CD14-positive monocyte (primary cell): ENCODE results near the gene FGFR2. TPM values are rescaled to one million over a fixed set of nuclear protein-coding genes. Genes with fewer than 3 reads are reported as not detected.

ENCODE experiments used
- DNase-seq, 3 donors: peaks; one replicate each; pipeline ENCODE4 v3.0.0-alpha.2; 2011 to 2022
- H2AFZ ChIP-seq: 2 replicates; pipeline ENCODE4 v1.6.0; 2012; ENCODE audit warnings: mild to moderate bottlenecking, low read depth, low read length, inconsistent platforms; ENCODE audit not compliant: insufficient read depth, poor library complexity, severe bottlenecking
- H3K27ac ChIP-seq, 2 donors: 1 replicate in 1 of 2; 2 replicates in 1 of 2; pipeline ENCODE4 v1.5.1; 2012 to 2013; ENCODE audit warnings: low read length in 2 of 2, control low read depth in 1 of 2, inconsistent platforms in 1 of 2, low read depth in 1 of 2, mild to moderate bottlenecking in 1 of 2
- H3K27me3 ChIP-seq, 2 donors: one replicate each; pipeline versions ENCODE4 v1.6.0 to v1.6.1; 2011 to 2013; ENCODE audit warnings: low read length in 2 of 2; ENCODE audit not compliant: control insufficient read depth in 2 of 2, insufficient read depth in 2 of 2
- H3K36me3 ChIP-seq, 2 donors: replicated peaks in 1 of 2; 1 replicate in 1 of 2; 2 replicates in 1 of 2; pipeline versions ENCODE4 v1.5.1 to v1.6.1; 2012 to 2013; ENCODE audit warnings: low read length in 2 of 2, control low read depth in 1 of 2, inconsistent platforms in 1 of 2, mild to moderate bottlenecking in 1 of 2; ENCODE audit not compliant: insufficient read depth in 2 of 2, control insufficient read depth in 1 of 2
- H3K4me1 ChIP-seq, 2 donors: 1 replicate in 1 of 2; 2 replicates in 1 of 2; pipeline versions ENCODE4 v1.5.1 to v1.6.1; 2012 to 2013; ENCODE audit warnings: low read length in 2 of 2, control low read depth in 1 of 2, inconsistent platforms in 1 of 2, mild to moderate bottlenecking in 1 of 2, moderate library complexity in 1 of 2; ENCODE audit not compliant: insufficient read depth in 2 of 2, control insufficient read depth in 1 of 2
- H3K4me2 ChIP-seq: replicated peaks from 2 replicates; pipeline ENCODE3; 2012; ENCODE audit warnings: low read length, moderate library complexity, mild to moderate bottlenecking; ENCODE audit not compliant: poor library complexity, severe bottlenecking; ENCODE audit errors: extremely low read depth
- H3K4me3 ChIP-seq, 3 experiments: fragments of 200-600 bp in 1 of 3; sonication (generic) in 1 of 3; replicated peaks in 1 of 3; 1 replicate in 2 of 3; 2 replicates in 1 of 3; pipeline ENCODE4 v1.5.1; 2011 to 2013; ENCODE audit warnings: low read length in 3 of 3, mild to moderate bottlenecking in 3 of 3, control low read depth in 2 of 3, low read depth in 2 of 3, inconsistent platforms in 1 of 3, moderate library complexity in 1 of 3
- H3K79me2 ChIP-seq: 2 replicates; pipeline ENCODE4 v1.6.0; 2012; ENCODE audit warnings: mild to moderate bottlenecking, control low read depth, inconsistent platforms, low read length, moderate library complexity; ENCODE audit not compliant: insufficient read depth
- H3K9ac ChIP-seq: 2 replicates; pipeline ENCODE4 v1.6.0; 2017; ENCODE audit warnings: low read length, mild to moderate bottlenecking; ENCODE audit not compliant: insufficient read depth, poor library complexity, severe bottlenecking
- H3K9me3 ChIP-seq, 2 donors: replicated peaks in 1 of 2; 1 replicate in 1 of 2; 2 replicates in 1 of 2; pipeline versions ENCODE4 v1.5.1 to v1.6.1; 2012 to 2013; ENCODE audit warnings: low read length in 2 of 2, control low read depth in 1 of 2; ENCODE audit not compliant: control insufficient read depth in 1 of 2, insufficient read depth in 1 of 2
- H4K20me1 ChIP-seq: 2 replicates; pipeline ENCODE4 v1.6.0; 2012; ENCODE audit warnings: mild to moderate bottlenecking, low read length, control low read depth, moderate library complexity; ENCODE audit not compliant: insufficient read depth
- H3K27ac Mint-ChIP-seq, 7 donors: one replicate each; pipeline ENCODE4 v1.8.0; 2020; ENCODE audit warnings: mild to moderate bottlenecking in 7 of 7, mixed read lengths in 7 of 7, moderate library complexity in 6 of 7, inconsistent platforms in 2 of 7
- H3K27me3 Mint-ChIP-seq, 3 donors: one replicate each; pipeline ENCODE4 v1.8.0; 2021 to 2022; ENCODE audit warnings: low read depth in 3 of 3, mild to moderate bottlenecking in 3 of 3, mixed read lengths in 3 of 3, moderate library complexity in 3 of 3, inconsistent platforms in 1 of 3
- H3K36me3 Mint-ChIP-seq, 2 donors: one replicate each; pipeline ENCODE4 v1.8.0; 2020; ENCODE audit warnings: mixed read lengths in 2 of 2, inconsistent platforms in 1 of 2, mild to moderate bottlenecking in 1 of 2
- H3K4me1 Mint-ChIP-seq: one replicate; pipeline ENCODE4 v1.8.0; 2020; ENCODE audit warnings: mild to moderate bottlenecking, mixed read lengths
- H3K4me3 Mint-ChIP-seq, 2 donors: one replicate each; pipeline ENCODE4 v1.8.0; 2020; ENCODE audit warnings: mild to moderate bottlenecking in 2 of 2, mixed read lengths in 2 of 2, moderate library complexity in 1 of 2
- H3K9me3 Mint-ChIP-seq, 7 donors: one replicate each; pipeline ENCODE4 v1.8.0; 2020 to 2022; ENCODE audit warnings: mixed read lengths in 7 of 7, mild to moderate bottlenecking in 6 of 7, moderate library complexity in 6 of 7, inconsistent platforms in 2 of 7
- WGBS: methylation state at CpG from one replicate; pipeline ENCODE4 v1.1.5; 2013; ENCODE audit warnings: missing lambda C conversion rate; ENCODE audit not compliant: insufficient coverage; 5-methylcytosine and 5-hydroxymethylcytosine counted together
- intact Hi-C, 2 donors: fragments of 100-400 bp; cut with micrococcal nuclease; formaldehyde crosslinking; loops; one replicate each; pipeline versions ENCODE4 v1.15.0 to v1.15.1; 2023
- polyA plus RNA-seq, 3 donors: library from polyadenylated mRNA; depleted of rRNA in 1 of 3; unstranded in 2 of 3; stranded (reverse) in 1 of 3; fragments of 300-500 nt in 2 of 3; fragments of >200 nt in 1 of 3; fragmentation: Illumina TruSeq in 2 of 3; gene quantifications; 1 replicate in 2 of 3; 2 replicates in 1 of 3; pipeline ENCODE4 v1.2.3, GENCODE V29; 2012 to 2021
- TF ChIP-seq, protein P1 (sequence below): fragments of 200-600 bp; IDR thresholded peaks from one replicate; pipeline ENCODE4 v1.8.0; 2022; ENCODE audit warnings: antibody characterized with exemption, mild to moderate bottlenecking

Gene FGFR2
- polyA plus RNA-seq, 3 donors, result not detected

DNA sequence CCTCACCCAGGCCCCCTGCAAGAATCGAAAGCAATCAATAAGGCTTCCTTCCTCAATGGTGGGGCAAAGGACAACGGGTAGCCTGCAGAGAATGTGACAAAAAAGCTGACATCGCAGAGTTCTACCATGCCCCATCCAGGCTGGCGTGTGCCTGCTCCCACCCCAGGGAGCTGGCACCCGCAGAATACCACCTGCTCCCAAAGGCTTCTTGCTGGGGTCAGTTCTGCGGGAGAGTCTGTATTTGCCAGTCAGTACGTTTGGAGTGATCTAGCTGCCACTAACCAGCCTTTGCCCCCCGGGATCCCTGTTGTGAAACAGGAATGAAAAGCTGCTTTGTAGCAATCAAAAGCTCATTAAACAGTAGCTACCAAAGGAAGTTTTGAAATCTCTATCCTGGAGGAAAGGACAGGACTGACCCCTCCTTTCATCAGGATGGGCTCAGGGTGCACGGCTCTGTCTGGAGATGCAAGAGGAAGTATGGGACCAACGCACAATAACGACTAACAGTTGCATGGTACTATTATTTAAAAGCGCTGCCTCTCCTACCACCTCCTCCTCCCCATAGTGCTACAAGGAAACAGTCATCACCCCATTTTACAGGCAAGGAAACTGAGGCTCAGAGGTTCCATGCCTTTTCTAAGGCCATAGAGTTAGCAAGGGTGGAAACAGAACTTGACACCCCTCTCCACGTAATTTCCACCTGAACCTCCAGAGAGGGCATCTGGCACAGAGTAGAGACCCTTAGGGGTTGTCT is 67.0 kb downstream of the FGFR2 start:
- DNase-seq, result no peak
- Histone ChIP-seq H3K36me3 (no peaks in the 10 kb centered on the region), H3K27ac (no peak overlapping the region), H3K27me3 (no peaks in the 10 kb centered on the region), H3K4me3 (no peak overlapping the region), H4K20me1 (no peaks in the 10 kb centered on the region), H2AFZ (no peak overlapping the region), H3K4me1 (peaks cover 0 to 4% of the 10 kb centered on the region in 2 donors), H3K79me2 (no peaks in the 10 kb centered on the region), H3K9me3 (no peaks in the 10 kb centered on the region), H3K4me2 (no peak overlapping the region), H3K9ac (no peak overlapping the region)
- H3K4me3 Mint-ChIP-seq, result no peak overlapping the region
- TF ChIP-seq, protein P1, sequence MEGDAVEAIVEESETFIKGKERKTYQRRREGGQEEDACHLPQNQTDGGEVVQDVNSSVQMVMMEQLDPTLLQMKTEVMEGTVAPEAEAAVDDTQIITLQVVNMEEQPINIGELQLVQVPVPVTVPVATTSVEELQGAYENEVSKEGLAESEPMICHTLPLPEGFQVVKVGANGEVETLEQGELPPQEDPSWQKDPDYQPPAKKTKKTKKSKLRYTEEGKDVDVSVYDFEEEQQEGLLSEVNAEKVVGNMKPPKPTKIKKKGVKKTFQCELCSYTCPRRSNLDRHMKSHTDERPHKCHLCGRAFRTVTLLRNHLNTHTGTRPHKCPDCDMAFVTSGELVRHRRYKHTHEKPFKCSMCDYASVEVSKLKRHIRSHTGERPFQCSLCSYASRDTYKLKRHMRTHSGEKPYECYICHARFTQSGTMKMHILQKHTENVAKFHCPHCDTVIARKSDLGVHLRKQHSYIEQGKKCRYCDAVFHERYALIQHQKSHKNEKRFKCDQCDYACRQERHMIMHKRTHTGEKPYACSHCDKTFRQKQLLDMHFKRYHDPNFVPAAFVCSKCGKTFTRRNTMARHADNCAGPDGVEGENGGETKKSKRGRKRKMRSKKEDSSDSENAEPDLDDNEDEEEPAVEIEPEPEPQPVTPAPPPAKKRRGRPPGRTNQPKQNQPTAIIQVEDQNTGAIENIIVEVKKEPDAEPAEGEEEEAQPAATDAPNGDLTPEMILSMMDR, result no peak
- H3K27ac Mint-ChIP-seq, result peak overlapping the region in 2 of 7 donors; percentile 23 to 41
- peaks cover 0 to 2% (median 0%) of the 10 kb centered on the region in 3 donors for H3K27me3 Mint-ChIP-seq
- WGBS, result 57% methylated on average over 11 of the region's 13 CpGs
- intact Hi-C loops, result no loop called here
- H3K4me1 Mint-ChIP-seq, result peaks cover 6% of the 10 kb centered on the region
- H3K36me3 Mint-ChIP-seq, result no peaks in the 10 kb centered on the region
- H3K9me3 Mint-ChIP-seq, result peaks cover 0 to 6% (median 1%) of the 10 kb centered on the region in 7 donors

DNA sequence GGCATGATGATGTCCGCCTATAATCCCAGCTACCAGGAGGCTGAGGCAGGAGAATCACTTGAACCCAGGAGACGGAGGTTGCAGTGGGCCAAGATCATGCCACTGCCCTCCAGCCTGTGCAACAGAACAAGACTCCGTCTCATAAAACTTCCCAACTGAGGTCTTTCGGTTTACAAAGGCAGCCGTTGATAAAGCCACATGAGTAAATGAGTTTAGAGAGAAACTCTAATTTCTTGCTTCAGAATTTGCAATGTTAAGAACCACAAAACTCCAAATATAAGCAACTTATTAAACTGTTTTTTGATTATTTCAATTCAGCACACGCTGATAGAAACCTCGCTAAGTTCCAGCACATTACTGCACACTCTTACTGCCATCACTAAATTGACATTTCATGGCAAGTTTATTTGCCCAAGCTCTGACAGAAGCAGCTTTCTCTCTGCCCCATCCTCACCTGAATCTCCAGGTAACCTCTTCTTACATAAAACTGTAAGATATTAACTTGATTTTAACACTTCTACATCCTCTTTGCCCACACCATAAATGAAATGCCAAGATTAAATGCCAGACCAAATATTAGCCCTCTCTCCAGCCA is 67.7 kb downstream of the FGFR2 start:
- Histone ChIP-seq H3K36me3 (no peaks in the 10 kb centered on the region), H3K4me3 (no peak overlapping the region), H3K27me3 (no peaks in the 10 kb centered on the region), H3K79me2 (no peaks in the 10 kb centered on the region), H3K4me1 (peaks cover 0 to 4% of the 10 kb centered on the region in 2 donors), H3K9ac (no peak overlapping the region), H3K27ac (no peak overlapping the region), H3K4me2 (no peak overlapping the region), H2AFZ (no peak overlapping the region), H4K20me1 (no peaks in the 10 kb centered on the region), H3K9me3 (no peaks in the 10 kb centered on the region)
- 85% methylated on average over 3 of the region's 7 CpGs for WGBS
- no peak overlapping the region for H3K4me3 Mint-ChIP-seq
- no peak overlapping the region for H3K27ac Mint-ChIP-seq
- H3K36me3 Mint-ChIP-seq, result no peaks in the 10 kb centered on the region
- H3K27me3 Mint-ChIP-seq, result peaks cover 0 to 2% (median 0%) of the 10 kb centered on the region in 3 donors
- intact Hi-C loops, result no loop called here
- TF ChIP-seq, protein P1, result no peak
- H3K9me3 Mint-ChIP-seq, result peaks cover 0 to 6% (median 1%) of the 10 kb centered on the region in 7 donors
- H3K4me1 Mint-ChIP-seq, result peaks cover 6% of the 10 kb centered on the region
- DNase-seq, result no peak
